Progenitor cell of endocrine pancreas (in vitro differentiated cells): Measurements from ENCODE around the gene PPARD. TPM values are rescaled to one million over a fixed set of nuclear protein-coding genes. Genes with fewer than 3 reads are reported as not detected.

Experiments used
- DNase-seq: peaks from one replicate; pipeline ENCODE4 v3.0.0; 2021; ENCODE audit warnings: low spot score; ENCODE audit not compliant: unreplicated experiment
- H3K27ac Mint-ChIP-seq: 2 replicates; pipeline ENCODE4 v1.8.0; 2021; ENCODE audit warnings: mild to moderate bottlenecking, moderate library complexity, mixed read lengths
- H3K27me3 Mint-ChIP-seq: 2 replicates; pipeline ENCODE4 v1.8.0; 2021; ENCODE audit warnings: mixed read lengths
- H3K36me3 Mint-ChIP-seq: 2 replicates; pipeline ENCODE4 v1.8.0; 2022; ENCODE audit warnings: mixed read lengths; ENCODE audit not compliant: insufficient read depth
- H3K4me1 Mint-ChIP-seq: 2 replicates; pipeline ENCODE4 v1.8.0; 2021; ENCODE audit warnings: low read depth, mixed read lengths
- H3K4me3 Mint-ChIP-seq: 2 replicates; pipeline ENCODE4 v1.8.0; 2021; ENCODE audit warnings: low read depth, mild to moderate bottlenecking, moderate library complexity, mixed read lengths
- H3K9me3 Mint-ChIP-seq: 2 replicates; pipeline ENCODE4 v1.8.0; 2021; ENCODE audit warnings: low read depth, mixed read lengths
- CTCF ChIP-seq: fragments of 200-600 bp; sonication (generic); IDR thresholded peaks from one replicate; pipeline ENCODE4 v1.5.0; 2021; ENCODE audit warnings: antibody characterized with exemption, mild to moderate bottlenecking; ENCODE audit not compliant: unreplicated experiment
- total RNA-seq: library from RNA; stranded (reverse); gene quantifications from 2 replicates; pipeline ENCODE4 v1.2.1, GENCODE V29; 2021

PPARD gene
- total RNA-seq, 1 donor from 2014 or later = 13.9 TPM

GRCh38 chr6:35343835-35344550 lies 1.6 kb downstream of the PPARD start:
- Mint-ChIP-seq H3K27me3 (peaks cover 4% of the 10 kb centered on the region), H3K4me1 (peaks cover 10% of the 10 kb centered on the region), H3K27ac (peak overlapping the region; percentile 12), H3K4me3 (peak overlapping the region; percentile 90), H3K36me3 (peaks cover 3% of the 10 kb centered on the region), H3K9me3 (peaks cover 3% of the 10 kb centered on the region)
- no peak for TF ChIP-seq CTCF
- DNase-seq = no peak

DNA sequence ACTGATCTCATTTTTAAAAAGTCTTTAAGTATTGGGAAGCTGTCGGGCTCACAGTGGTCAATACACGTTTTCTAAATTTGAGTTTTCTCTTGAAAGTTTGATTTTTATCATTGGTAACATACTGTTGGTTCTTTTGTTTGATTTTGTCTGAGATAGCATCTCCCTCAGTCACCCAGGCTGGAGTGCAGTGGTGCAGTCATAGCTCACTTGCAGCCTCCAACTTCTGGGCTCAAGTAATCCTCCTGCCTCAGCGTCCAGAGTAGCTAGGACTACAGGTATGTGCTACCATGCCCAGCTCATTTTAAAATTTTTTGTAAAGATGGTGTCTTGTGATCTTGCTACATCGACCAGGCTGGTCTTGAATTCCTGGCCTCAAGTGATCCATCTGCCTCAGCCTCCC lies 9.1 kb downstream of the PPARD start:
- H3K27ac Mint-ChIP-seq = no peak overlapping the region
- no peak for DNase-seq
- H3K9me3 Mint-ChIP-seq = no peaks in the 10 kb centered on the region
- H3K4me3 Mint-ChIP-seq = no peak overlapping the region
- H3K4me1 Mint-ChIP-seq = no peaks in the 10 kb centered on the region
- peaks cover 24% of the 10 kb centered on the region for H3K36me3 Mint-ChIP-seq
- no peaks in the 10 kb centered on the region for H3K27me3 Mint-ChIP-seq
- TF ChIP-seq CTCF = no peak

- H3K36me3 Mint-ChIP-seq = peaks cover 25% of the 10 kb centered on the region
- no peak for TF ChIP-seq CTCF
- DNase-seq = no peak
- no peak overlapping the region for H3K4me3 Mint-ChIP-seq
- no peaks in the 10 kb centered on the region for H3K4me1 Mint-ChIP-seq
- H3K9me3 Mint-ChIP-seq = no peaks in the 10 kb centered on the region
- no peaks in the 10 kb centered on the region for H3K27me3 Mint-ChIP-seq
- no peak overlapping the region for H3K27ac Mint-ChIP-seq
Measured at GRCh38 chr6:35352735-35353134, 10.4 kb downstream of the PPARD start.

GRCh38 chr6:35354361-35355135 lies 12.2 kb downstream of the PPARD start:
- Mint-ChIP-seq H3K4me3 (no peak overlapping the region), H3K27ac (no peak overlapping the region), H3K4me1 (no peaks in the 10 kb centered on the region), H3K9me3 (no peaks in the 10 kb centered on the region), H3K27me3 (no peaks in the 10 kb centered on the region), H3K36me3 (peaks cover 24% of the 10 kb centered on the region)
- no peak for TF ChIP-seq CTCF
- DNase-seq = no peak

DNA sequence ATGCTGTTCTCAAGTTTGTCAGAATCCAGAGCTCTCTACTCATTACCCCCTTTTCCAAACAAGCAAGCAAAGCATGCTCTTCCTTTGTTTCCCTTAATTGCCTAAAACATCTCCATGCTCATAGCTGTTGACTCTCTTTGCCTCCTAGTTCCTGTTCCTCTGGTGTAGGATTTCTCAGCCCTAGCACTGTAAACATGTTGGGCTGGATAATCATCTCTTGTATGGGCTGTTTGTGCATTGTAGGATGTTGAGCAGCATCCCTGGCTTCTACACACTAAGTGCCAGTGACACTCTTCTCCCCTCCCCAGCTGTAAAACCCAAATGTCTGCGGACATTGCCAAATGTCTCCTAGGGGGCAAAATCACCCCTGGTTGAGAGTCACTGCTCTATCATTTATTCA lies 14.0 kb downstream of the PPARD start:
- Mint-ChIP-seq H3K9me3 (no peaks in the 10 kb centered on the region), H3K4me3 (no peak overlapping the region), H3K27me3 (no peaks in the 10 kb centered on the region), H3K27ac (no peak overlapping the region), H3K4me1 (no peaks in the 10 kb centered on the region), H3K36me3 (peaks cover 18% of the 10 kb centered on the region)
- DNase-seq = no peak
- no peak for TF ChIP-seq CTCF
